ENCODE measurements around the gene TMEM45A. TPM values are rescaled to one million over a fixed set of nuclear protein-coding genes. Genes with fewer than 3 reads are reported as not detected.

Gene TMEM45A
- total RNA-seq, 1 donor = 50.6 TPM

DNA sequence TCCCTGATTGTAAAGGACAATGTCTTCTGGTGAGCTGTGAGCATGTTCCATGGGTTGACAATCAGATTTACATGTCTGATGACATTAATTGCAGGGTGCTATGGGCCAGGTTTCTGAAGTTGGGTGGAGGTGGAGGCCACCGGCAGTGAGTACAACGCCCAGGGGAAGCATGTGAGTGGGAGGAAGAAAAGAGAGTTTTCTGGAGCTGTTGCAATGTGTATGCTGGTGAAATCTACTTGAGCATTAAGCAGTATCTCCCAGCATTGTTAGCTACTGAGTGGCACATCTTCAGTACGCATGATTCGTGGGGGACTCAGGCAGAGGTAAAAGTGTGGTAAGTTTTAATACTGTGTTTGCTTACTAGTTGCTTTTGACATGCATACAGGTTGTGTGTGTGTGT, 26.6 kb downstream of the TMEM45A start:
- TF ChIP-seq, protein P1, sequence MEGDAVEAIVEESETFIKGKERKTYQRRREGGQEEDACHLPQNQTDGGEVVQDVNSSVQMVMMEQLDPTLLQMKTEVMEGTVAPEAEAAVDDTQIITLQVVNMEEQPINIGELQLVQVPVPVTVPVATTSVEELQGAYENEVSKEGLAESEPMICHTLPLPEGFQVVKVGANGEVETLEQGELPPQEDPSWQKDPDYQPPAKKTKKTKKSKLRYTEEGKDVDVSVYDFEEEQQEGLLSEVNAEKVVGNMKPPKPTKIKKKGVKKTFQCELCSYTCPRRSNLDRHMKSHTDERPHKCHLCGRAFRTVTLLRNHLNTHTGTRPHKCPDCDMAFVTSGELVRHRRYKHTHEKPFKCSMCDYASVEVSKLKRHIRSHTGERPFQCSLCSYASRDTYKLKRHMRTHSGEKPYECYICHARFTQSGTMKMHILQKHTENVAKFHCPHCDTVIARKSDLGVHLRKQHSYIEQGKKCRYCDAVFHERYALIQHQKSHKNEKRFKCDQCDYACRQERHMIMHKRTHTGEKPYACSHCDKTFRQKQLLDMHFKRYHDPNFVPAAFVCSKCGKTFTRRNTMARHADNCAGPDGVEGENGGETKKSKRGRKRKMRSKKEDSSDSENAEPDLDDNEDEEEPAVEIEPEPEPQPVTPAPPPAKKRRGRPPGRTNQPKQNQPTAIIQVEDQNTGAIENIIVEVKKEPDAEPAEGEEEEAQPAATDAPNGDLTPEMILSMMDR (IDR thresholded peaks at IDR 0.05; ENCODE audit: insufficient read depth, low read length) = no peak
- H3K4me3 ChIP-seq (ENCODE audit: low read depth, low read length) = no peak overlapping the region
- DNase-seq (ENCODE audit: low read depth) = peak; percentile 54

DNA sequence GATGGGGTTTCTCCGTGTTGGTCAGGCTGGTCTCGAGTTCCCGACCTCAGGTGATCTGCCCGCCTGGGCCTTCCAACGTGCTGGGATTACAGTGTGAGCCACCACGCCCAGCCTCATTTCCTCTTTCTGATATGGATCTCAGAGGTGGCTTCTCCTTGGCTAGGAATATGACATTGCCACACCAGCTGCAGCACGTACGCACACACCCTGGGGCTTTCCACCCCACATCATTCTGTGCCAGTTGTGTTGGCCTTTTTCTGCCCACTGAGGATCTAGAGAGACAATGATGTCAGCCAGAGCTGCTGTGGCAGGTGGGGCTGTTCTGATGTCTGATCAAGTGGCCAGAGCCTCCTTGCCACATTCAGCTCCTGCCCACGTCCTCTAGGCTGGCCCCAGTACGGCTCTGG, 29.0 kb downstream of the TMEM45A start:
- DNase-seq (ENCODE audit: low read depth) = no peak
- H3K4me3 ChIP-seq (ENCODE audit: low read depth, low read length) = no peak overlapping the region
- TF ChIP-seq, protein P1 (IDR thresholded peaks at IDR 0.05; ENCODE audit: insufficient read depth, low read length) = no peak

DNA sequence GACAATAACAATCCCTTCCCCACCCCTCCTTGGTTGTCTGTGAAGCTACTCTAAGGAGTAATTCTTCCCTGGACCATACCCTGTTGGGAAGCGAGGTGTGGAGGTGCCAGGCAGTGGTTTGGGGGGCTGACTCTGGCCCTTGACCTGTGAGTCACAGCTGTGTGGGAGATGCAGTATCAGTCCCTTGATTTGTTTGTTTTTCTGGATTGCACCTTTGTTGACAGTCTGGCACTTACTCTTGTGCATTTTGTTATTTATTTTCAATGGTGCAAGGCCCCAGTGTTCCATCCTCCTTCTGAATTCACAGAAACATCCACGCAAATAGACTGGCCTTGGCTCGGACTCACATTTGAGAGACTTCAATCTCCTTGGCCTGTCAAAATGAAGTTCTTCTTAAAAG, 29.7 kb downstream of the TMEM45A start:
- H3K4me3 ChIP-seq (ENCODE audit: low read depth, low read length) = no peak overlapping the region
- TF ChIP-seq, protein P1 (IDR thresholded peaks at IDR 0.05; ENCODE audit: insufficient read depth, low read length) = no peak
- no peak for DNase-seq (ENCODE audit: low read depth)

DNA sequence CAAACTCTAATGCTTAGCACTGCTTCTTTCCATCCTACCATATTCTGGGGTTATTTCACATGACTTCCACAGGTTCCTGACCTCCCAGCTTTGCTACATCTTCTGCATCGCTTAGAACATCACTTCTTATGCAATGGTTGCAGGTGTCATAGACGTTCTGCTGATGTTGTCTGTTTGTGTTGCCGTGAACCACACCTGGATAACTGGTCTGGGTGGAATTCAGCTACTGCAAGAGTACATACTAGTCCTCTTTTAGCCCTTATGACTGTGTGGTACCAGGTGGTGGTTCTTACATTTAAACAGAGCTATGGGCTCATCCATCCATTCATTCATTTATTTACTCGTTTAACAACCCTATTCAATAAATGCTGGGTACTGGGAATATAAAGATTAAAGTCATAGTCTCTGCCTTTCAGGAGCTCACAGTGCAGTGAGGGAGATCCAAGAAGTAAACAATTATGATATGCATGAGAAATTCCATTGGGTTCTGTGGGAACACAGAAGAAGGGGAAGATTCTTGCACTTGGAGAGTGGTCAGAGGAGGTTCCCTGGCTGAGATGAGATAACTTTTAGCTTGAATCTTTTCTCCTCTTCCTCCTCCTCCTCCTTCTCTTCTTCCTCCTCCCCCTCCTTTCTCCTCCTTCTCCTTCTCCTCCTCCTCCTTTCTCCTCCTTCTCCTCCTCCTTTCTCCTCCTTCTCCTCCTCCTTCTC, 30.8 kb downstream of the TMEM45A start:
- DNase-seq (ENCODE audit: low read depth) = no peak
- no peak overlapping the region for H3K4me3 ChIP-seq (ENCODE audit: low read depth, low read length)
- TF ChIP-seq, protein P1 (IDR thresholded peaks at IDR 0.05; ENCODE audit: insufficient read depth, low read length) = no peak

DNA sequence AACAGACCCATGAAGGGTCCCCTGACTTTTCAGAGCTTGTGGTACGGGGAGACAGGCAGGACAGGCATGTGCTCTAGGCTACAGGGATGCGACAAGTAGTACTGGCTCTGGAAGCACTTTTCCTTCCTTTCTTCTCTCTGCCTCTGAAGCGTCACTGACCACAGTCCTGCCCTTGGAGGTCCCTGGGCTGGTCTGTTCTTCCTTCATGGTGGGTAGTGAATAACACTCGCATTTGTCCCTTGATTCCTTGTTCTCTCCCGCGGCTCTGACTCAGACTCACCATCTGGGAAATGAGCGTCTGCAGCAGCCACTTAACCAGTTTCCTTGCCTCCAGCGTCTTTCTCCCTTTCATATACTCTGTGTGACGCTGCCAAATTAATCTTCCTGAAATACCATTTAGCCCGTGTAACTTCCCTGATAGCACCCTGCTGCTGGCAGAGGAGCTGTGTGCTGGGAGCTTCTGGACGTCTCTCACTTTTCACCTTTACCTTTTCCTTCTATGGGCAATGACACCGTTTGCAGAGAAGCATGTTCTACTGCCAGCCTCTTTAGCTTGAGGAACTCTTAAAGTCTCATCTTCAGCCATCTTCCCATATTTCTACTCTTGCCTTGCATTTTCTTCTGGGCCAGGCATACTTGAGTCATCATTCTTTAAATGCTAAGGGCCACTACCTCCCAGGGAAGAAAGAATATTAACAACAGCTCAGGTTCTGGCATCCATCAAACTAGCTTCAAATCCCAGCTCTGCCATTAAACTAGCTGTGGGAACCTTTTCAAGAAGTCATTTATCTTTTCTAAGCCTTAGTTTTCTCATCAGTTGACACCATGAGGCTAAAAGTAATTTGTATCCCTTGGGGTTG, 33.6 kb downstream of the TMEM45A start:
- TF ChIP-seq, protein P1 (IDR thresholded peaks at IDR 0.05; ENCODE audit: insufficient read depth, low read length) = no peak
- DNase-seq (ENCODE audit: low read depth) = peak; percentile 94
- H3K4me3 ChIP-seq (ENCODE audit: low read depth, low read length) = peak overlapping the region; percentile 25

DNA sequence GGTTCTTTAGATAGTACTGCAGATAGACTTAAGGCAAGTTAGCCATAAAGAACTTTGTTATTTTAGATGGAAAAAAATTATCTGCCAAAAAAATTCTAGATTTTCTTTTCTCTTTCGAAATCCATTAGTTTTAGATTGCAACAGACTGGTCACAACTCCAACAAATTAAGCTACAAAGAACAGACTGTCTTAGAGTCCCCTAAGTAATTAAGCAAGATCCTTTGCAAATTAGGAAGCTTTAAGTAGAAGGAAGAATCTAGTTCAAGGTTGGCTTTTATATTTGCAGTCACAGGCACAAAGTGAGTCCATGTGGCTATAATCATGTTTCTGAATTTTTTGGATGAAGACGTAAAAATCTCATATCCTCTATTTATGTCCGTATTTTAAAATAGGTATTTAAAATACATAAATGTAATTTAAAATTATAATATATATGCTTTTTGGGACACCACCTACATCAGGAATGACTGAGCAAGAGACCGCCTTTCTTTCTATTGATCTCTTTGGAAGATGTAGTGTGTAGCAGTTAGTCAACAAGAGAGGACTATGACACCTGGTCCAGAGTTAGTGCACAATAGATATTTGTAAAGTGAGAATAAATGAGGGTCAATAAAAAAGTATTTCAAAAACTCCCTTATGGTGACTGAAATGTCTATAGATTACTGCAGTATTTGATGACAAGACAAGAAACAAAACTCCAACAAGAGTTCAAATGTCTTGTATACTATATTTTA, 34.4 kb downstream of the TMEM45A start:
- no peak for DNase-seq (ENCODE audit: low read depth)
- TF ChIP-seq, protein P1 (IDR thresholded peaks at IDR 0.05; ENCODE audit: insufficient read depth, low read length) = no peak
- no peak overlapping the region for H3K4me3 ChIP-seq (ENCODE audit: low read depth, low read length)
